BE2C (cell line): ENCODE data around the gene COL4A2.

Experiments
- DNase-seq: peaks from one replicate; pipeline ENCODE4 v3.0.0-alpha.2; 2020
- H3K27me3 ChIP-seq: fragments of 250-450 bp; sonication (Bioruptor Pico); 2 replicates; pipeline ENCODE4 v1.5.1; 2020; ENCODE audit warnings: mild to moderate bottlenecking
- H3K36me3 ChIP-seq: fragments of 250-450 bp; sonication (Bioruptor Pico); 2 replicates; pipeline ENCODE4 v1.5.1; 2020; ENCODE audit warnings: mild to moderate bottlenecking
- H3K4me1 ChIP-seq: fragments of 250-450 bp; sonication (Bioruptor Pico); 2 replicates; pipeline ENCODE4 v1.5.1; 2020
- H3K4me3 ChIP-seq: 2 replicates; pipeline ENCODE4 v1.5.1; 2011; ENCODE audit warnings: low read depth, low read length
- H3K9me3 ChIP-seq: fragments of 250-450 bp; sonication (Bioruptor Pico); 2 replicates; pipeline ENCODE4 v1.5.1; 2020
- TF ChIP-seq, protein P1 (sequence below): IDR thresholded peaks from 2 replicates; pipeline ENCODE4 v1.5.1; 2012; ENCODE audit warnings: mild to moderate bottlenecking, low read depth, low read length

Gene COL4A2

DNA sequence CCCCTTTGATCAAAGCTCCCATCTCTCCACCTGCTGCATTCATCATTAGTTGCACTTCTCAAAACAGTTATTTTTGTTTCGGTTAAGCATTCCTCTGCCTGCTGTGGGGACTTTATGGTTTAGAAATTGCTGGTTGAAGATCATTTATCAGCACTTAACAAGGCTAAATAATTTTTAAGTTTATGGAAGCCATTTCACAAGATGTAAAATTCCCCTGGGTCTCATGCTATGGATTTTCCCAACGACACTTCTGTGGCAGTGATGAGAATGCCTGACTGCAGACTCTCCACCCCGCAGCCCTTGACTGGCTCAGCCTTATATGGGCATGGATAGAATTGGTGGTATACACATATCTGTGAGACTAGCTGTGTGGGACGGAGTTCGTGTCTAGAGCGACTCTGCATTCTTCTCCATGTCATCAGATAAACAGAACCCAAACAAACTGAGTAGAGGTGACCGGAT lies 52.8 kb downstream of the COL4A2 start:
- TF ChIP-seq, protein P1, sequence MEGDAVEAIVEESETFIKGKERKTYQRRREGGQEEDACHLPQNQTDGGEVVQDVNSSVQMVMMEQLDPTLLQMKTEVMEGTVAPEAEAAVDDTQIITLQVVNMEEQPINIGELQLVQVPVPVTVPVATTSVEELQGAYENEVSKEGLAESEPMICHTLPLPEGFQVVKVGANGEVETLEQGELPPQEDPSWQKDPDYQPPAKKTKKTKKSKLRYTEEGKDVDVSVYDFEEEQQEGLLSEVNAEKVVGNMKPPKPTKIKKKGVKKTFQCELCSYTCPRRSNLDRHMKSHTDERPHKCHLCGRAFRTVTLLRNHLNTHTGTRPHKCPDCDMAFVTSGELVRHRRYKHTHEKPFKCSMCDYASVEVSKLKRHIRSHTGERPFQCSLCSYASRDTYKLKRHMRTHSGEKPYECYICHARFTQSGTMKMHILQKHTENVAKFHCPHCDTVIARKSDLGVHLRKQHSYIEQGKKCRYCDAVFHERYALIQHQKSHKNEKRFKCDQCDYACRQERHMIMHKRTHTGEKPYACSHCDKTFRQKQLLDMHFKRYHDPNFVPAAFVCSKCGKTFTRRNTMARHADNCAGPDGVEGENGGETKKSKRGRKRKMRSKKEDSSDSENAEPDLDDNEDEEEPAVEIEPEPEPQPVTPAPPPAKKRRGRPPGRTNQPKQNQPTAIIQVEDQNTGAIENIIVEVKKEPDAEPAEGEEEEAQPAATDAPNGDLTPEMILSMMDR = no peak
- no peaks in the 10 kb centered on the region for H3K27me3 ChIP-seq
- no peaks in the 10 kb centered on the region for H3K4me1 ChIP-seq
- no peaks in the 10 kb centered on the region for H3K9me3 ChIP-seq
- peak; percentile 25 for DNase-seq
- H3K4me3 ChIP-seq = no peak overlapping the region
- H3K36me3 ChIP-seq = no peaks in the 10 kb centered on the region

DNA sequence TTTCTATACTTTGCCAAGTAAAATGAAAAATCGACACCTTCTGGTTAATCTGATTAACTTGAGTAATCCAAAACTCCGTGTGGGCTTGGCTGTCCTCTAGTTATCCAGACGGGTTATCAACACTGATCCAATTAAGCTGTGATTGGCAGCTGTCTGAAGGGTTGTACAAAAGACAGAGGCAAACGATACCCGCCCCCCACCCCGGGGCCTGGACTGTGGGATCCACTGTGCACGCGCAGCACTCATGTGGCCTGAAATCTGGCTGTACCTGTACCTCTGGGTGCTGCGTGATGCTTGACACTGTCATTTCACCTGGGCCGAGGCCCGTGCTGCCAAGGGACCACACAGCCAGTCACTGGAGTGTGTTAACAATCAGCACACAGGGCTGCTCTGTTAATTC lies 53.5 kb downstream of the COL4A2 start:
- H3K27me3 ChIP-seq = no peaks in the 10 kb centered on the region
- H3K36me3 ChIP-seq = no peaks in the 10 kb centered on the region
- no peaks in the 10 kb centered on the region for H3K9me3 ChIP-seq
- no peaks in the 10 kb centered on the region for H3K4me1 ChIP-seq
- no peak overlapping the region for H3K4me3 ChIP-seq
- TF ChIP-seq, protein P1 = no peak
- DNase-seq = peak; percentile 20

DNA sequence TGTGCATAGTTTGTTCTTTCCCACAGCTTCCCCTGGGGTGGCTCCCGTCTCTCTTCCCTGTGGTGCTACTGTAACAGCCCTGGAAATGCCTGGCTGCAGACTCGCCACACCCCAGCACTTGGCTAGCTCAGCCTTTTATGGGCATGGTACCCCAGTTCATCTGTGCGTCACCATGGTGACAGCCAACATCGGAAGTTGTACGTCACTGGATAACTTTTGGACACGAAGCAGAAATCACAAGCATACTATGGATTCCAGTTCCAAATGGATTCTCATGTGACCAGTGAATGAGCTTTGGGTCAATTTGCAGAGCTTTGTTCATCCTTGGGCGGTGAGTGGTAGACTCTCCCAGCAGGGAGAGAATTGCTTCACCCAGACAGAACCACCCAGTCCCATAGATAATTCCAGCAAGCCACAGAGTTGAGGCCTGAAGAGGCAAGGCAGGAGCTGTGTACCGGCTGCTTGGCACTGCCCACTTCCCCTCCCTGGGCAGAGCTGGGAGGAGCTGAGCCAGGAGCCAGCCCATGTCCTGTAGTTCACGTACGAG lies 54.4 kb downstream of the COL4A2 start:
- TF ChIP-seq, protein P1 = no peak
- DNase-seq = no peak
- H3K4me3 ChIP-seq = no peak overlapping the region
- H3K36me3 ChIP-seq = no peaks in the 10 kb centered on the region
- no peaks in the 10 kb centered on the region for H3K27me3 ChIP-seq
- H3K4me1 ChIP-seq = no peaks in the 10 kb centered on the region
- no peaks in the 10 kb centered on the region for H3K9me3 ChIP-seq

DNA sequence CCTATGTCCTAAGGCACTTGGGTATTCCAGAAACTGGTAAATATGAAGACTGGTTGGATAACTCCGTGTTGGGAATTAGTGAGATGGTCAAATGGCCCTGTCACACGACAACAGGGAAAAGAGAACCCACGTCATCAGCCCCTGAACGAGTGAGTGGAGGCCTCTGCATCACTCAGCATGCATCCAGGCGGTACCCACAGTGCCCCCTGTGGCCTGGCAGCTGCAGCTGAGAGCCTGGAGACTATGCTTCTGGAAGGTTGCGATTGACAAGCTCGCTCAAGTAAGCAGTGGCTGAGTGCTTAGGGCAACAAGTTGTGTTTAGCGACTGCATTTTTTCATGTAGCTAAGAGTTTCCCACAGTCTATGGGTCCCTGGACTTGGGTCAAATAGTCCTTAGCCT lies 55.9 kb downstream of the COL4A2 start:
- Histone ChIP-seq H3K4me1 (no peaks in the 10 kb centered on the region), H3K36me3 (no peaks in the 10 kb centered on the region), H3K9me3 (no peaks in the 10 kb centered on the region), H3K4me3 (no peak overlapping the region), H3K27me3 (no peaks in the 10 kb centered on the region)
- peak; percentile 26 for DNase-seq
- TF ChIP-seq, protein P1 = peak; percentile 45

DNA sequence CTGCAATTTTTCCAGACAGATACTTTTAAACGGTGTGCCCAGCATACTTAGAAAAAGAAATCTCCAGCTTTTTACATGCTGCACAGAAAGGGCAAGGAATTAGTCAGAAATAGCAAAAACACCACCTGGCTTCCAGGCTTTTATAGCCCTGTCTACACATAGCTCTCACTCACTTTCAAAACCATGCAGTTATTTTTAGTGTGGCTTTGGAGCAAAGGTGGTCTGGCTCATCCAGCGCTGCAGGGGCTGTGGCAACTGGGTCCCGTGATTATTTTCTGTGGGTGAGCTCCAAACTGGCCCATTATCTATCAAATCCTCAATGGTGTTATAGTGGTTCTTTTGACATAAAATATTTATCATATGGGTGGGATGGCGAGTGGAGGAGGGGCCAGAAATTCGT lies 57.0 kb downstream of the COL4A2 start:
- H3K4me3 ChIP-seq = no peak overlapping the region
- no peaks in the 10 kb centered on the region for H3K9me3 ChIP-seq
- TF ChIP-seq, protein P1 = no peak
- no peaks in the 10 kb centered on the region for H3K4me1 ChIP-seq
- no peaks in the 10 kb centered on the region for H3K36me3 ChIP-seq
- H3K27me3 ChIP-seq = no peaks in the 10 kb centered on the region
- no peak for DNase-seq

DNA sequence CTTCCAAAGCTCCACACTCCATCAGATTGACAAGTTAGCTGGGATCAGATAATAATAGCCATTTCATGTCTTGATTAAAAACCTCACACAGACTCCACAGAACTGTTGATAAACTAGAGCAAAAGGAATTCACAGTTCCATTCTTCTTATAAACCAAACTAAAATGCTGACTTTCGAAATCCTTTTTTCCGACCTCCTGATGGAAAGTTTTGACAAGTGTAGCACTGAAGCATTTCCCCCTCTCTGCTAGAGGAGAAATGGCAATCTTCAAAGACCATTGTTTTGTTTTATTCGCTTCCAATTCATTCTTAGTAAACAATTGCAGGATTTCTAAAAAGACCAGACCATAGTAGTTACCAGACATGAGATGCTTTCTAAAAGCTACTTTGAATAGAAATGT lies 58.8 kb downstream of the COL4A2 start:
- H3K27me3 ChIP-seq = no peaks in the 10 kb centered on the region
- no peaks in the 10 kb centered on the region for H3K9me3 ChIP-seq
- no peak overlapping the region for H3K4me3 ChIP-seq
- TF ChIP-seq, protein P1 = no peak
- DNase-seq = no peak
- no peaks in the 10 kb centered on the region for H3K36me3 ChIP-seq
- no peaks in the 10 kb centered on the region for H3K4me1 ChIP-seq
